Brain microvascular endothelial cell (primary cell): ENCODE results near the gene TMEM51.

Experiments used
- DNase-seq: peaks from one replicate; pipeline ENCODE4 v3.0.0-alpha.2; 2020
- H3K27ac ChIP-seq: fragments of 250-450 bp; sonication (Bioruptor Pico); 2 replicates; pipeline ENCODE4 v1.5.1; 2020; ENCODE audit warnings: mild to moderate bottlenecking, moderate library complexity
- H3K27me3 ChIP-seq: fragments of 250-450 bp; sonication (Bioruptor Pico); replicated peaks from 2 replicates; pipeline ENCODE4 v1.5.1; 2020; ENCODE audit warnings: mild to moderate bottlenecking
- H3K36me3 ChIP-seq: fragments of 250-450 bp; sonication (Bioruptor Pico); replicated peaks from 2 replicates; pipeline ENCODE4 v1.5.1; 2020; ENCODE audit warnings: mild to moderate bottlenecking
- H3K4me3 ChIP-seq: 2 replicates; pipeline ENCODE4 v1.5.1; 2011; ENCODE audit warnings: low read depth, mild to moderate bottlenecking, control low read depth, low read length, moderate library complexity
- in situ Hi-C: cut with HindIII; loops from 2 replicates; pipeline ENCODE4 v1.10.0; 2017; ENCODE audit warnings: low sequenced_read_pairs, low pct_ligation_motif_present
- TF ChIP-seq, protein P1 (sequence below): IDR thresholded peaks from 2 replicates; pipeline ENCODE4 v1.5.1; 2011; ENCODE audit warnings: low read depth, mild to moderate bottlenecking, moderate library complexity, low read length, control low read depth, inconsistent platforms; ENCODE audit errors: missing control alignments

Gene TMEM51

DNA sequence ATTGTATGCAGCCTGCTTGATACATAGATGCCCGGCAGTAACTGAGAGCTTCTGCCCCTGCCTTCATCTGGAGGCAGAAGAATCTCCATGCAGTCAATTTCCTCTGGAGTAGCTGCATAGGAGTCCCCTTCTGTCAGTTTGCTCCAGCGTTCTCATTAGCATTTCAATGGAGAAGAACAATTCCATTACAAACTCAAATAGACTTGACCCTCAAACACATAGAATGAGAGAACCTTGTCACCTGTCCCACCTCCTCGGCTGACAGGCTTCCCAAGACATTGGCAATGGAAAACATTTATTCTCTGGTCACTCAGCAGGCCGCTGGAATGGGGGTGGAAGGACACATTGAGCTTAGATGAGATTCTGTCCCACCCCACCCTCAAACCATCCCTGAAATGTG is 45.6 kb upstream of the TMEM51 start:
- TF ChIP-seq, protein P1, sequence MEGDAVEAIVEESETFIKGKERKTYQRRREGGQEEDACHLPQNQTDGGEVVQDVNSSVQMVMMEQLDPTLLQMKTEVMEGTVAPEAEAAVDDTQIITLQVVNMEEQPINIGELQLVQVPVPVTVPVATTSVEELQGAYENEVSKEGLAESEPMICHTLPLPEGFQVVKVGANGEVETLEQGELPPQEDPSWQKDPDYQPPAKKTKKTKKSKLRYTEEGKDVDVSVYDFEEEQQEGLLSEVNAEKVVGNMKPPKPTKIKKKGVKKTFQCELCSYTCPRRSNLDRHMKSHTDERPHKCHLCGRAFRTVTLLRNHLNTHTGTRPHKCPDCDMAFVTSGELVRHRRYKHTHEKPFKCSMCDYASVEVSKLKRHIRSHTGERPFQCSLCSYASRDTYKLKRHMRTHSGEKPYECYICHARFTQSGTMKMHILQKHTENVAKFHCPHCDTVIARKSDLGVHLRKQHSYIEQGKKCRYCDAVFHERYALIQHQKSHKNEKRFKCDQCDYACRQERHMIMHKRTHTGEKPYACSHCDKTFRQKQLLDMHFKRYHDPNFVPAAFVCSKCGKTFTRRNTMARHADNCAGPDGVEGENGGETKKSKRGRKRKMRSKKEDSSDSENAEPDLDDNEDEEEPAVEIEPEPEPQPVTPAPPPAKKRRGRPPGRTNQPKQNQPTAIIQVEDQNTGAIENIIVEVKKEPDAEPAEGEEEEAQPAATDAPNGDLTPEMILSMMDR, result no peak
- Histone ChIP-seq H3K36me3 (no peaks in the 10 kb centered on the region), H3K27ac (no peak overlapping the region), H3K4me3 (no peak overlapping the region), H3K27me3 (no peaks in the 10 kb centered on the region)
- no peak for DNase-seq
- in situ Hi-C loops, result no loop called here

DNA sequence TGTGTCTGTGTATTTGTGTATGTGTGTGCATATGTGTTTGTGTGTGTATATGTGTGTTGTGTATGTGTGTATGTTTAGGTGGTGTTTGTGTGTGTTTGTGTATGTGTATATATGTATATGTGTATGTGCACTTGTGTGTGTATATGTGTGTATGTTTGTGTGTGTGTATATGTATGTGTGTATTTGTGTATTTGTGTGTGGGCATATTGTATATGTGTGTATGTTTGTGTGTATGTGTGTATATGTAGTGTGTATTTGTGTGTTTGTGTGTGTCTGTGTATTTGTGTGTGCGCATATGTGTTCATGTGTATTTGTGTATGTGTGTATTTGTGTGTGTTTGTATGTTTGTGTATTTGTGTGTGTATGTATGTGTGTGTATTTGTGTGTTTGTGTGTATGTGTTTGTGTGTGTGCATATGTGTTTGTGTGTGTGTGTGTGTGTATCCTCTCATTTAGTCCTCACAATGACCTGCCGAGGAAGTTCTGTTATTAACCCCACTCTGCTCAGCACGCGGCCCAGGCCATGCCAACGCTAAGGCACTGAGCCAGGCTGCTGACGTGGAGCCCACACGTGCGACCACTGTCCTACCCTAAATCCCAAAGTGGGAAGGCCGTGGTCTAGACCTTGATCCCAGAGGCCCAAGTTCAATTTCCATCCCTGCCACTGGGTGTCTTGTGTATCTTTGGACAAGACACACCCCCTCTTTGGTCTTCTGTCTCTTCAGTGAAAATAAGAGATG is 43.2 kb upstream of the TMEM51 start:
- TF ChIP-seq, protein P1, result no peak
- in situ Hi-C loops, result no loop called here
- Histone ChIP-seq H3K4me3 (no peak overlapping the region), H3K27me3 (no peaks in the 10 kb centered on the region), H3K36me3 (no peaks in the 10 kb centered on the region), H3K27ac (no peak overlapping the region)
- no peak for DNase-seq

DNA sequence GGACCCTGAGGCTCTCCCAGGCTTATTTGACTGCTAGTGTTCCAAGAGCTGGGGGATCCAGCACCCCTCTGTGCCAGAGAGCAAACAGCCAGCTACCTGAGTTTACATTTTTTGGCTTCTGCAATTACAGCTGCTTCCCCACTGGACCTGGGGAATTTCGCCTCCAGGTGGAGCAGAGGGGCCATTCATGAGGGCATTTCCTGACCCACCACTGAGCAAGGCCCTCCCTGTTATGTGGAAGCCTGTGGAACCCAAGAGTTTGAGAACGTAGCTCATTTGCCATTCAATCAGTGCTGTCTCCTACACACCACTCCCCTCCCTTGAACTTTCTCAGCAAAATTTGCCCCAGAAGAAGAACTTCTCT is 42.7 kb upstream of the TMEM51 start:
- Histone ChIP-seq H3K4me3 (no peak overlapping the region), H3K27ac (no peak overlapping the region), H3K36me3 (no peaks in the 10 kb centered on the region), H3K27me3 (no peaks in the 10 kb centered on the region)
- in situ Hi-C loops, result no loop called here
- no peak for DNase-seq
- TF ChIP-seq, protein P1, result no peak

DNA sequence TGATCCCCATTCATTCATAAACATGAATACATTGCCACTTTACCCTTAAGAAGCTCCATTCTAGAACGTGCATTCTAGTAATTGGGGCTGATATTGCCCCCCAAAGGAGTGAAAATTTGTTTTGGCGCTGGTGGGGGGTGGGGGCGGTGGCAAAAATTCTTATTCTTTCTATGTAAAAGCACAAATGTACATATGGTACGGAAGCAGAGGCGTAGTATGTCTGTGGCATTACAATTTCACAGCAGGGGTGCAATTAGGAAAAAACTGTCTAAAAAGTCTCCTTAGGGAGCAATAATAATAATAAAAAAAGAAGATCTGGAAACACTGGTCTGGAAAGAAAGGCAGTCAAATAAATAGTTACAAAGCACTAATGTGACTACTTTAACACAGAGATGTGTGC is 40.4 kb upstream of the TMEM51 start:
- TF ChIP-seq, protein P1, result no peak
- H3K27me3 ChIP-seq, result no peaks in the 10 kb centered on the region
- H3K36me3 ChIP-seq, result no peaks in the 10 kb centered on the region
- H3K4me3 ChIP-seq, result no peak overlapping the region
- no peak overlapping the region for H3K27ac ChIP-seq
- no peak for DNase-seq
- in situ Hi-C loops, result no loop called here

DNA sequence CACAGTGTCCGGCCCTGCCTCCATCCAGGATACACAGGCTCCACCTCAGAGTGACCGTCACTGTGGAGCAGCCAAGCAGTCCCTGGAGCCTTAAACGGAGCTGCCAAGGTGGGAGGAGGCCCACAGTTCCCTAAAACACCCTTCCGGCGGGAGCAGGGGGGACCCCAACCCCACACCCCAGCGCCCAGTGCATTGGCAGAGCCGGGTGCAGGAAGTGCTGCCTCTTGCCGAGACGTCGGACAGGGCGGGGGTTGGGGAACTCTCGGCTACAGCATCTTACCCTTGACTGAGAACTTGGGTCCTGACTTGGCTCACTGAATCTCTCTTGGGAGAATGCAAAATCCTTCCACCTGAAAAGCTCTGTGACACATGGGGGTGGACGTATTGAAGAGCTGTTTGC is 38.7 kb upstream of the TMEM51 start:
- no peak for DNase-seq
- TF ChIP-seq, protein P1, result no peak
- in situ Hi-C loops, result no loop called here
- Histone ChIP-seq H3K4me3 (no peak overlapping the region), H3K36me3 (no peaks in the 10 kb centered on the region), H3K27me3 (no peaks in the 10 kb centered on the region), H3K27ac (no peak overlapping the region)
